Prostate gland (tissue), 2 donors: ENCODE results near the gene ALKBH3. TPM values are rescaled to one million over a fixed set of nuclear protein-coding genes. Genes with fewer than 3 reads are reported as not detected.

Experiments used
- DNase-seq: peaks from one replicate; pipeline ENCODE4 v3.0.0-alpha.2; 2019; ENCODE audit warnings: low spot score
- H3K27ac ChIP-seq, 2 donors: fragments of 200-600 bp; sonication (generic); 2 replicates each; pipeline ENCODE4 v1.5.1; 2017 to 2019
- H3K27me3 ChIP-seq: fragments of 200-600 bp; sonication (generic); replicated peaks from 2 replicates; pipeline ENCODE4 v1.5.1; 2019; ENCODE audit not compliant: insufficient read depth
- H3K36me3 ChIP-seq, 2 donors: fragments of 200-600 bp; sonication (generic); 1 replicate in 1 of 2; 2 replicates in 1 of 2; pipeline versions ENCODE4 v1.5.1 to v1.8.1; 2017 to 2019
- H3K4me1 ChIP-seq: fragments of 200-600 bp; sonication (generic); replicated peaks from 2 replicates; pipeline ENCODE4 v1.5.1; 2019
- H3K4me3 ChIP-seq, 2 donors: fragments of 200-600 bp; sonication (generic); 2 replicates each; pipeline ENCODE4 v1.5.1; 2017 to 2019
- H3K9me3 ChIP-seq: fragments of 200-600 bp; sonication (generic); 2 replicates; pipeline ENCODE4 v1.5.1; 2017
- CTCF ChIP-seq, 4 experiments: fragments of 200-600 bp in 2 of 4; fragments of 450-650 bp in 2 of 4; sonication (generic) in 2 of 4; IDR thresholded peaks; 1 replicate in 3 of 4; 2 replicates in 1 of 4; pipeline ENCODE4 v1.5.1; 2016 to 2019; ENCODE audit warnings: antibody characterized with exemption in 4 of 4, mild to moderate bottlenecking in 2 of 4, moderate library complexity in 2 of 4
- POLR2A ChIP-seq: fragments of 450-650 bp; IDR thresholded peaks from one replicate; pipeline ENCODE4 v1.6.1; 2016; ENCODE audit warnings: antibody characterized with exemption, mild to moderate bottlenecking
- POLR2AphosphoS5 ChIP-seq: sonication (generic); formaldehyde crosslinking; IDR thresholded peaks from one replicate; pipeline ENCODE4 v1.6.1; 2017; ENCODE audit warnings: antibody characterized with exemption
- WGBS: methylation state at CpG from one replicate; pipeline ENCODE4 v1.1.5; 2018; 5-methylcytosine and 5-hydroxymethylcytosine counted together
- intact Hi-C: fragments of 100-400 bp; cut with DNase I; formaldehyde crosslinking; loops from one replicate; pipeline ENCODE4 v1.14.2; 2022
- total RNA-seq, 2 donors: library from RNA; depleted of rRNA; stranded (reverse); fragments of >200 nt; gene quantifications; one replicate each; pipeline ENCODE4 v1.1.0, GENCODE V29; 2016

ALKBH3 gene
- total RNA-seq, 2 donors from 2014 or later = 37.6 to 55.7 TPM

GRCh38 chr11:43853781-43854180 is 26.9 kb upstream of the ALKBH3 start:
- no peak overlapping the region for H3K4me3 ChIP-seq
- intact Hi-C loops = no loop called here
- H3K4me1 ChIP-seq = no peaks in the 10 kb centered on the region
- no peak for DNase-seq
- TF ChIP-seq CTCF (IDR thresholded peaks at IDR 0.05) (no peak), POLR2AphosphoS5 (no peak), POLR2A (no peak)
- no peaks in the 10 kb centered on the region for H3K9me3 ChIP-seq
- no peak overlapping the region for H3K27ac ChIP-seq
- H3K27me3 ChIP-seq = no peaks in the 10 kb centered on the region
- no peaks in the 10 kb centered on the region for H3K36me3 ChIP-seq

GRCh38 chr11:43856993-43857392 is 23.6 kb upstream of the ALKBH3 start:
- Histone ChIP-seq H3K36me3 (no peaks in the 10 kb centered on the region), H3K27me3 (no peaks in the 10 kb centered on the region), H3K4me3 (no peak overlapping the region), H3K4me1 (no peaks in the 10 kb centered on the region), H3K9me3 (no peaks in the 10 kb centered on the region), H3K27ac (no peak overlapping the region)
- 94% methylated on average over 3 of the region's 3 CpGs for WGBS
- TF ChIP-seq POLR2AphosphoS5 (no peak), POLR2A (no peak), CTCF (IDR thresholded peaks at IDR 0.05) (no peak)
- no peak for DNase-seq
- intact Hi-C loops = no loop called here

- Histone ChIP-seq H3K27ac (no peak overlapping the region), H3K4me1 (no peaks in the 10 kb centered on the region), H3K27me3 (no peaks in the 10 kb centered on the region), H3K9me3 (no peaks in the 10 kb centered on the region), H3K36me3 (no peaks in the 10 kb centered on the region), H3K4me3 (no peak overlapping the region)
- TF ChIP-seq POLR2AphosphoS5 = no peak
- TF ChIP-seq POLR2A = no peak
- TF ChIP-seq CTCF (IDR thresholded peaks at IDR 0.05) = no peak
- no peak for DNase-seq
- intact Hi-C loops = no loop called here
- 80% methylated on average over 2 of the region's 2 CpGs for WGBS
Measured at GRCh38 chr11:43861141-43861540, 19.5 kb upstream of the ALKBH3 start.

GRCh38 chr11:43866520-43866919 is 14.1 kb upstream of the ALKBH3 start:
- Histone ChIP-seq H3K9me3 (no peaks in the 10 kb centered on the region), H3K27me3 (no peaks in the 10 kb centered on the region), H3K4me3 (no peak overlapping the region), H3K27ac (no peak overlapping the region), H3K4me1 (no peaks in the 10 kb centered on the region), H3K36me3 (no peaks in the 10 kb centered on the region)
- TF ChIP-seq CTCF (IDR thresholded peaks at IDR 0.05) = no peak
- DNase-seq = no peak
- intact Hi-C loops = no loop called here
- 85% methylated on average over 2 of the region's 2 CpGs for WGBS

GRCh38 chr11:43866969-43867368 is 13.7 kb upstream of the ALKBH3 start:
- no peaks in the 10 kb centered on the region for H3K4me1 ChIP-seq
- H3K4me3 ChIP-seq = no peak overlapping the region
- no peak for DNase-seq
- no peaks in the 10 kb centered on the region for H3K9me3 ChIP-seq
- H3K27me3 ChIP-seq = no peaks in the 10 kb centered on the region
- intact Hi-C loops = no loop called here
- no peaks in the 10 kb centered on the region for H3K36me3 ChIP-seq
- H3K27ac ChIP-seq = no peak overlapping the region
- TF ChIP-seq POLR2AphosphoS5 (no peak), CTCF (IDR thresholded peaks at IDR 0.05) (no peak), POLR2A (no peak)
